Type B pancreatic cell (in vitro differentiated cells): Measurements from ENCODE around the gene CD8B. TPM values are rescaled to one million over a fixed set of nuclear protein-coding genes. Genes with fewer than 3 reads are reported as not detected.
"Not testable (repeated sequence)": the region's sequence is repeated elsewhere in the genome, so short reads cannot be mapped to it uniquely, and the experiment has no call there.

Experiments used
- DNase-seq: peaks from one replicate; pipeline ENCODE4 v3.0.0; 2021; ENCODE audit warnings: mixed read lengths; ENCODE audit not compliant: unreplicated experiment; ENCODE audit errors: extremely low spot score
- H3K27ac Mint-ChIP-seq: 2 replicates; pipeline ENCODE4 v1.8.0; 2021; ENCODE audit warnings: mild to moderate bottlenecking, mixed read lengths
- H3K27me3 Mint-ChIP-seq: 2 replicates; pipeline ENCODE4 v1.8.0; 2021; ENCODE audit warnings: mixed read lengths
- H3K36me3 Mint-ChIP-seq: 2 replicates; pipeline ENCODE4 v1.8.0; 2021; ENCODE audit warnings: mixed read lengths
- H3K4me1 Mint-ChIP-seq: one replicate; pipeline ENCODE4 v1.8.0; 2021; ENCODE audit warnings: mixed read lengths; ENCODE audit not compliant: unreplicated experiment
- H3K4me3 Mint-ChIP-seq: 2 replicates; pipeline ENCODE4 v1.8.0; 2021; ENCODE audit warnings: mild to moderate bottlenecking, mixed read lengths
- H3K9me3 Mint-ChIP-seq: 2 replicates; pipeline ENCODE4 v1.8.0; 2021; ENCODE audit warnings: mixed read lengths
- total RNA-seq: library from RNA; stranded (reverse); gene quantifications from 2 replicates; pipeline ENCODE4 v1.2.1, GENCODE V29; 2021; ENCODE audit warnings: low replicate concordance
- TF ChIP-seq, protein P1 (sequence below): fragments of 200-600 bp; sonication (generic); conservative IDR thresholded peaks from 2 replicates; pipeline ENCODE4 v1.5.0; 2021; ENCODE audit warnings: antibody characterized with exemption, mild to moderate bottlenecking

The CD8B gene
- total RNA-seq, 1 donor from 2014 or later, result 2.4 TPM

DNA sequence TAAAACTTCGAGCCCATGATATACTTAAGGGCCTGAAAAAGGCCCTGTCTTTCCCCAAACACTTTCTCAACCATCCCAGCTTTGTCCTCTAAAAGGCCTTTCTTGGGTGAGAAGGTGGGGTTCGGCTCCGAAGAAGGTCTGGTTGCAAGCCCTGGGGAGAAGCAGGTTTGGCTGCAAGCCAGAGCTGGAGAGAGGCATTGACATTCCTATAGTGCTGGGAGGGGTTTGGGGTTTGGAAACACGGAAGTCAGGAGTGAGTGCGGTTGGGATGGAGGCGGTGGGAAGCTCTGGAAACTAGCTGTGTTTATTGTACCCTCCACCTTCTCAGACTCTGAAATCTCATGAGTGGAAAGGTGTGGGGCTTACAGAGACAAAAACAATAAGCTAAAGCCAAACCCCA is 5.7 kb downstream of the CD8B start:
- DNase-seq, H3K4me1 Mint-ChIP-seq, H3K36me3 Mint-ChIP-seq, H3K27me3 Mint-ChIP-seq, H3K9me3 Mint-ChIP-seq: not testable (repeated sequence)
- peak overlapping the region; percentile 73 for H3K27ac Mint-ChIP-seq
- H3K4me3 Mint-ChIP-seq, result peak overlapping the region; percentile 36

- H3K27me3 Mint-ChIP-seq, H3K4me1 Mint-ChIP-seq, H3K9me3 Mint-ChIP-seq, DNase-seq, H3K36me3 Mint-ChIP-seq, H3K27ac Mint-ChIP-seq, H3K4me3 Mint-ChIP-seq: not testable (repeated sequence)
These were observed 10.1 kb downstream of the CD8B start for GRCh38 chr2:86851581-86851980.

DNA sequence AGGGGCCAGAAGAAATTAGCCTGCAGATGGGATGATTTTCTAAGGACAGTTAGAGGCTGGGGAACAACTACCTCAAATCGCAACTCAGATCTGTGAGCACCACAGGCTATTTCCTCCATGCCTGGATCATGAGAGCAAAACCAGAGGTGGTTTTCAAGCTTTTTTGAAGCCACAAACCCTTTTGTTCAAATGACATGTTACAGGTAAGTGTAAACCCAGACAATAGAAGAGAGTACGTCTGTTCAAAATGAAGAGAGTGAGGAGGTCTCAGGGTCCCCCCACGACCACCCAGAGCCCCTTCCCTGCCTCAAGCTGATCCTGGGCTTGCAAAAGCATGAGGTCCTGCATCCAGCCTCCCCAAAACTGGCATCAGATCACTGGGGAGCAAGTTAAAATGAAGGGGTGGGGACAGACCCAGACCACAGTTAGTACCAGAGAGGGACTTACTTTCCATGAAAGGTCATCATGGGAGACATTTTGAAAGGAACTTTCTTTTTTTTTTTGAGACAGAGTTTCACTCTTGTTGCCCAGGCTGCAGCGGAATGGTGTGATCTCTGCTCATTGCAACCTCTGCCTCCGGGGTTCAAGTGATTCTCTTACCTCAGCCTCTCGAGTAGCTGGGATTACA is 19.0 kb downstream of the CD8B start:
- H3K27ac Mint-ChIP-seq, H3K9me3 Mint-ChIP-seq: not testable (repeated sequence)

DNA sequence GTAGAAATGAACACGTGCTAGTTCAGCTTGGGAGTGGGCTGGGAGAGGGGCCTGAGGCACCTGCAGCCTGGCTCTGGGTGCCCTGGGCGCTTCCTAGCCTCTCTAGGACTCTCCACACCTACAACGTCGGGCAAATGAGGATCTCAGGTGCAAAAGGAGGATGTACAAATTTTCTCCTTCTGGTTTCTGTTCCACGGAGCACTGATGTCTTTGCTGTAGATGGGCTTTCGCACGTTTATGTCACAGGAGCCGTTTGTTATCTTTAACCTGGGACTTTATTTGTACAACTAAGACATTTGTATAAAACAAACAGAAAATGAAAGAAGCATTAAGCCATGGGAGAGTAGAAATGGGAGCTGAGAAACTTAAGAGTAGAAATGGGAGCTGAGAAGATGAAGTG is 20.4 kb downstream of the CD8B start:
- H3K27me3 Mint-ChIP-seq, H3K4me1 Mint-ChIP-seq, DNase-seq, H3K27ac Mint-ChIP-seq, H3K4me3 Mint-ChIP-seq, H3K9me3 Mint-ChIP-seq, H3K36me3 Mint-ChIP-seq: not testable (repeated sequence)

More for the DNA sequence above, 19.0 kb downstream of the CD8B start:
- H3K4me3 Mint-ChIP-seq, DNase-seq, H3K27me3 Mint-ChIP-seq, H3K4me1 Mint-ChIP-seq, H3K36me3 Mint-ChIP-seq: not testable (repeated sequence)

DNA sequence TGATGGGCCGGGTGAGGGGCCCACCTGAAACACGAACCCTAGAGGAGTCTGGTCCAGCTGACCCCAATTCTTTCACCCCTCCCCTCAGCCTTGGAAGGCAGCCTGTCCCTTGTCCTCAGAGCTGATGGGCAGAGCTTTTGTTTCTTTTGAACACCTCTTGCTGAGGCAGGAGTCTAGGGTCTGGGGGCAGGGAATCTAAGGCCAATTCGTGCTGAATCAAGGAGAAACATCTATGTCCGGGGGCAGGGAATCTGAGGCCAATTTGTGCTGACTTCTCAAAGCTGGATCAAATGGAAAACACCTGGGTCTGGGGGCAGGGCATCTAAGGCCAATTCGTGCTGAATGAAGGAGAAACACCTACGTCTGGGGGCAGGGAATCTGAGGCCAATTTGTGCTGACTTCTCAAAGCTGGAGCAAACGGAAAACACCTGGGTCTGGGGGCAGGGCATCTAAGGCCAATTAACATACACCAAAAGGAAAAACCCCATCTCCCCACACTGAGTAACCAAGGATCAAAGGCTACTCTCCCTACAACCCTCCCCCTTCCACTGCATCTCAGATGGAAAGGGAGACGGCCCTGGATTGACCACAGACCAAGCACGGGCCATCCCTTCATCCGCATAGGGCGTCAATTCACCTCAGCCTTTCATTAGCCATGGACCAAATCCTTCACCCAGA is 21.7 kb downstream of the CD8B start:
- H3K4me3 Mint-ChIP-seq, H3K4me1 Mint-ChIP-seq, DNase-seq, H3K27ac Mint-ChIP-seq, H3K9me3 Mint-ChIP-seq, H3K27me3 Mint-ChIP-seq, H3K36me3 Mint-ChIP-seq: not testable (repeated sequence)

DNA sequence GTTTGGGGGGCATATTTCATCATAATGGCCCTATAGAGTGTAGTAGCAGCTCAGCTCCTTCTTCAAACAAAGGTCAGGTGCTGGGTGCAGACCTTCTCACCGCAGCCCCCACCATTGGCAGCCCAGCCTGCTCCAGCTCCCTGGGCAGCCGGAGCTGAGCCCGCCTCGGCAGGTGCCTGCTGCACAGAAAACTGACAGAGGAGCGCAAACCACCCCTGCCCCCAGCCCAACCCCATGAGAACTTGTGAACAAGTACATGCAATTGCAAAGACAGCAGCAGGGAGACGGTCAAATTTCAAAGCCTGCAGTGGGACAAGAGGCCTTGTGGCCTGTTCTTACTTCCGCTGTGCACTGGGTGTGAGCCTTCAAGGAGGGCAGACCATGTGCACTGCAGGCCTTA is 22.2 kb downstream of the CD8B start:
- H3K27ac Mint-ChIP-seq, H3K36me3 Mint-ChIP-seq, H3K9me3 Mint-ChIP-seq, H3K4me1 Mint-ChIP-seq, H3K27me3 Mint-ChIP-seq, H3K4me3 Mint-ChIP-seq, DNase-seq: not testable (repeated sequence)

DNA sequence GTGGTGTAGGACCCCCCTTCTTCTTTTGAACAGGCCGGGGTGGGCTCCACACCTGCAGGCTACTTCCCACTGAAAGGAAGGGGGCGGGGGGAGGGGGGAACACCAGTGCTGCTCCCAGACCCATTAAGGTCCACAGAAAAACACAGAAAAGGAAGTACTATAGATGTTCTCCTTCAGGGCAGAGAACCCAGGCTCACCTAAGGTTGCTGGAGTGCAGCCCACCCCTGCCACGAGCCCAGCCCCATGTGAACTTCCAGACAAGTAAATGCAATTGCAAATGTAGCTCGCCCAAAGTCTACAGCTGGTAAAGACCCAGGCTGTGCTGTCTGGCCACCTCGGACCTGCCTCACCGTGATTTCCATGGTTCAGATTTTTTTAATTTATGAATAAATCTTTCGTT is 24.0 kb downstream of the CD8B start:
- not testable (repeated sequence) for H3K36me3 Mint-ChIP-seq, H3K27me3 Mint-ChIP-seq, H3K4me3 Mint-ChIP-seq, DNase-seq, H3K9me3 Mint-ChIP-seq, H3K4me1 Mint-ChIP-seq, H3K27ac Mint-ChIP-seq

DNA sequence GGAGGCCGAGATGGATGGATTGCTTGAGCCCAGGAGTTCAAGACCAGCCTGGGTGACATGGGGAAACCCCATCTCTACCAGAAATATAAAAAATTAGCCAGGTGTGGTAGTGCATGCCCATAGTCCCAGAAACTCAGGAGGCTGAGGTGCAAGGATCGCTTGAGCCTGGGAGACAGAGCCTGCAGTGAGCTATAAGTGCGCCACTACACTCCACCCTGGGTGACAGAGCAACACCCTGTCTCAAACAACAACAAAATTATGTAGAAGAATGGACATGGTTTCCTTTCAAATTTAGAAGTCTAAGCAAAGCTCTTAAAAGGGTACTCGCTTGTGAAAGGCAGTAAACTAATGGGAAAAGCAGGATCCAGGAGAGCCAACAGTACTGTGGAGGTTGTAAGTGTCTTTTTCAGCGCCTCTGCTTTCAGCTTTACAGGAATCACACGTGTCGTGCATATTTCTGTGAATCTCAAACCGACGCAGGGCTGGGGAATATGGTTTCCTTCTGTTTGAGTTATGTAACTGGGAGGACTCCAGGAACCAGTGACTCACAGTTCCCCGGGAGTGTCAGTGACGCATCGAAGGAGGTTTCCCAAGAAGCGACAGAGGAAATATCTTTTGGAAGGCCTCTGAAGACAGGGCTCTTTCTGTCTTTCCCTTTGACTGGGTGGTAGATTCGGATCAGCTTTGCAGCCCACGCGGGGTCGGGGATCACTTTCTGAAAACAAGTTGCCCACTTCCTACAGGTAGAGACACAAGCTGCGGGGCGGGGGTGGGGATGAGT is 24.6 kb downstream of the CD8B start:
- not testable (repeated sequence) for H3K27me3 Mint-ChIP-seq, H3K9me3 Mint-ChIP-seq, H3K36me3 Mint-ChIP-seq, H3K4me3 Mint-ChIP-seq, DNase-seq, H3K4me1 Mint-ChIP-seq
- peak overlapping the region; percentile 53 for H3K27ac Mint-ChIP-seq

DNA sequence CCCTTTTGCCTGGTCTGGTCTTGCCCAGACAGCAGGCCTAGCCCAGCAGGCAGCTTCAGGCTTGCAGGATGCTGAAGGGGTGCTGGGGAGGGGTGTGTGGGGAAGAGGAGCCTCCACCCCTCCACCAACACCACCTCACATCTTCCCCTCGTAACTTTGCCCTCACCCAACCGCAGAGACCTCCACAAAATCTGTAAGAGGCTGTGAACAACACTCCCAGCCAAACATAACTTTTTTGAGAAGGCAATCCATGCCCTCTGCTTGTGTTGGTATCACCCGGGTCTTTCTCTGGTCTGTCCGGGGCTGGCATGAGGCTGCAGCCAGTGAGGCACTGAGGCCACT is 26.2 kb downstream of the CD8B start:
- H3K27ac Mint-ChIP-seq, H3K9me3 Mint-ChIP-seq, H3K27me3 Mint-ChIP-seq, DNase-seq, H3K4me1 Mint-ChIP-seq, H3K4me3 Mint-ChIP-seq, H3K36me3 Mint-ChIP-seq: not testable (repeated sequence)

- Mint-ChIP-seq H3K36me3 (no peaks in the 10 kb centered on the region), H3K27ac (no peak overlapping the region), H3K4me3 (no peak overlapping the region), H3K4me1 (peaks cover 6% of the 10 kb centered on the region), H3K27me3 (peaks cover 9% of the 10 kb centered on the region), H3K9me3 (no peaks in the 10 kb centered on the region)
- DNase-seq, result no peak
- TF ChIP-seq, protein P1, sequence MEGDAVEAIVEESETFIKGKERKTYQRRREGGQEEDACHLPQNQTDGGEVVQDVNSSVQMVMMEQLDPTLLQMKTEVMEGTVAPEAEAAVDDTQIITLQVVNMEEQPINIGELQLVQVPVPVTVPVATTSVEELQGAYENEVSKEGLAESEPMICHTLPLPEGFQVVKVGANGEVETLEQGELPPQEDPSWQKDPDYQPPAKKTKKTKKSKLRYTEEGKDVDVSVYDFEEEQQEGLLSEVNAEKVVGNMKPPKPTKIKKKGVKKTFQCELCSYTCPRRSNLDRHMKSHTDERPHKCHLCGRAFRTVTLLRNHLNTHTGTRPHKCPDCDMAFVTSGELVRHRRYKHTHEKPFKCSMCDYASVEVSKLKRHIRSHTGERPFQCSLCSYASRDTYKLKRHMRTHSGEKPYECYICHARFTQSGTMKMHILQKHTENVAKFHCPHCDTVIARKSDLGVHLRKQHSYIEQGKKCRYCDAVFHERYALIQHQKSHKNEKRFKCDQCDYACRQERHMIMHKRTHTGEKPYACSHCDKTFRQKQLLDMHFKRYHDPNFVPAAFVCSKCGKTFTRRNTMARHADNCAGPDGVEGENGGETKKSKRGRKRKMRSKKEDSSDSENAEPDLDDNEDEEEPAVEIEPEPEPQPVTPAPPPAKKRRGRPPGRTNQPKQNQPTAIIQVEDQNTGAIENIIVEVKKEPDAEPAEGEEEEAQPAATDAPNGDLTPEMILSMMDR, result no peak
These were observed 28.4 kb downstream of the CD8B start for GRCh38 chr2:86833315-86833714.
